ENCODE measurements around the gene CABP7. TPM values are rescaled to one million over a fixed set of nuclear protein-coding genes. Genes with fewer than 3 reads are reported as not detected.

The CABP7 gene
- total RNA-seq, 2 experiments from 2014 or later: 0.33 to 0.45 TPM

DNA sequence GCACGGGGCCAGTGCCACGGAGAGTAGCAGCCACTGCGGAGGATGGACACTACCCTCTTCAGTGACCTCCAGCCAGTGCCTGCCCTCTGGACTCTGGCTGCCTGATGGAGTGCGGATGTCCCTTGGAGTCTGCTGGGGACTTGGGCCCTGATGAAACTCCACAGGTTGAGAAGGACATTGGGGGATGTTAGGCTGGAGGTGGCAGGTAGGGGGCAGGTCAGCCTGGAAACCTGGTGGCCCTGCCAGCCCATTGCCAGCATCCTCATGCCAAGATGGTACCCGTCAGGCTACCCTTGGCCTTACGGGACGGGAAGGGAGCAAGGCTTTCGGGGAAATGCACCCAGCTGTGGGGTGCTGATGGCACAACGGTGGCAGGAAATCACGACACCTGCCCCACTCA is 4.0 kb downstream of the CABP7 start:
- POLR2A ChIA-PET: no interaction called here
- Mint-ChIP-seq H3K27me3 (peaks cover 17% of the 10 kb centered on the region), H3K27ac (no peak overlapping the region), H3K36me3 (ENCODE audit: low read depth) (no peaks in the 10 kb centered on the region), H3K9me3 (no peaks in the 10 kb centered on the region), H3K4me3 (no peak overlapping the region), H3K4me1 (ENCODE audit: low read depth) (peaks cover 7% of the 10 kb centered on the region)
- peaks cover 7% of the 10 kb centered on the region for H3K4me1 ChIP-seq (ENCODE audit: insufficient read depth, low read length)
- H3K4me3 ChIP-seq (ENCODE audit: low read length): no peak overlapping the region
- TF ChIP-seq, protein P1, sequence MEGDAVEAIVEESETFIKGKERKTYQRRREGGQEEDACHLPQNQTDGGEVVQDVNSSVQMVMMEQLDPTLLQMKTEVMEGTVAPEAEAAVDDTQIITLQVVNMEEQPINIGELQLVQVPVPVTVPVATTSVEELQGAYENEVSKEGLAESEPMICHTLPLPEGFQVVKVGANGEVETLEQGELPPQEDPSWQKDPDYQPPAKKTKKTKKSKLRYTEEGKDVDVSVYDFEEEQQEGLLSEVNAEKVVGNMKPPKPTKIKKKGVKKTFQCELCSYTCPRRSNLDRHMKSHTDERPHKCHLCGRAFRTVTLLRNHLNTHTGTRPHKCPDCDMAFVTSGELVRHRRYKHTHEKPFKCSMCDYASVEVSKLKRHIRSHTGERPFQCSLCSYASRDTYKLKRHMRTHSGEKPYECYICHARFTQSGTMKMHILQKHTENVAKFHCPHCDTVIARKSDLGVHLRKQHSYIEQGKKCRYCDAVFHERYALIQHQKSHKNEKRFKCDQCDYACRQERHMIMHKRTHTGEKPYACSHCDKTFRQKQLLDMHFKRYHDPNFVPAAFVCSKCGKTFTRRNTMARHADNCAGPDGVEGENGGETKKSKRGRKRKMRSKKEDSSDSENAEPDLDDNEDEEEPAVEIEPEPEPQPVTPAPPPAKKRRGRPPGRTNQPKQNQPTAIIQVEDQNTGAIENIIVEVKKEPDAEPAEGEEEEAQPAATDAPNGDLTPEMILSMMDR (IDR thresholded peaks at IDR 0.05): no peak
- peaks cover 16 to 26% of the 10 kb centered on the region in 2 experiments for H3K27me3 ChIP-seq (ENCODE audit: control insufficient read depth in 1 of 2, insufficient read depth in 2 of 2, low read length in 2 of 2)
- ATAC-seq (ENCODE audit: poor library complexity) (no peak), DNase-seq (no peak)
- H3K36me3 ChIP-seq (ENCODE audit: insufficient read depth, low read length): no peaks in the 10 kb centered on the region
- H3K9me3 ChIP-seq (ENCODE audit: control insufficient read depth in 1 of 2, insufficient read depth in 1 of 2, low read length in 2 of 2): peaks cover 0 to 4% of the 10 kb centered on the region in 2 experiments
- no peak overlapping the region for H3K27ac ChIP-seq (ENCODE audit: low read depth in 1 of 2, low read length in 2 of 2)
- CTCF ChIA-PET: no interaction called here
- intact Hi-C loops (cut with DNase I, micrococcal nuclease): no loop called here

DNA sequence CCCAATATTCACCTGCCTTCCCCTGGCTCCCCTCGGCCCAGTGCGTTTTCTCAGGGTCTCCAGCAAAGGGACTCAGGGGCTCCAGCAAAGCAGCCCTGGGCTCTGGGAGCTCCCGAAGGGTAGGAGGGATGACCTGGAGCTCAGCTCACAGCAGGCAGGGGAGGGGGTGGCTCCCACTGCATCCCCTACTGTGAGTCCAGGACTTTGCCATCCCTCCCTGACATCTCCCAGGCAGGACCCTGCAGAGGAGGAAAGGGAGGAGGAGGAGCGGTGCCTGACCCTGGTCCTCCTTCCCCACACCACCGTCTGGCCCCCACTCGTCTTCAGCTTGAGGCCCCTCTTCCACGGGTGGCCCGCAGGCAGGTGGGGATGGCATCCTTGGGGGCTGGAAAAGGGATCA is 5.0 kb downstream of the CABP7 start:
- Mint-ChIP-seq H3K9me3 (no peaks in the 10 kb centered on the region), H3K27ac (no peak overlapping the region), H3K4me1 (ENCODE audit: low read depth) (no peaks in the 10 kb centered on the region), H3K4me3 (no peak overlapping the region), H3K27me3 (peaks cover 8% of the 10 kb centered on the region), H3K36me3 (ENCODE audit: low read depth) (no peaks in the 10 kb centered on the region)
- Histone ChIP-seq H3K27ac (ENCODE audit: low read depth in 1 of 2, low read length in 2 of 2) (no peak overlapping the region), H3K4me1 (ENCODE audit: insufficient read depth, low read length) (no peaks in the 10 kb centered on the region), H3K36me3 (ENCODE audit: insufficient read depth, low read length) (no peaks in the 10 kb centered on the region), H3K4me3 (ENCODE audit: low read length) (no peak overlapping the region), H3K27me3 (ENCODE audit: control insufficient read depth in 1 of 2, insufficient read depth in 2 of 2, low read length in 2 of 2) (peaks cover 6 to 17% of the 10 kb centered on the region in 2 experiments), H3K9me3 (ENCODE audit: control insufficient read depth in 1 of 2, insufficient read depth in 1 of 2, low read length in 2 of 2) (no peaks in the 10 kb centered on the region)
- no peak for DNase-seq
- ChIA-PET CTCF (no interaction called here), POLR2A (no interaction called here)
- intact Hi-C loops (cut with DNase I, micrococcal nuclease): no loop called here
- ATAC-seq (ENCODE audit: poor library complexity): no peak
- TF ChIP-seq, protein P1 (IDR thresholded peaks at IDR 0.05): no peak

DNA sequence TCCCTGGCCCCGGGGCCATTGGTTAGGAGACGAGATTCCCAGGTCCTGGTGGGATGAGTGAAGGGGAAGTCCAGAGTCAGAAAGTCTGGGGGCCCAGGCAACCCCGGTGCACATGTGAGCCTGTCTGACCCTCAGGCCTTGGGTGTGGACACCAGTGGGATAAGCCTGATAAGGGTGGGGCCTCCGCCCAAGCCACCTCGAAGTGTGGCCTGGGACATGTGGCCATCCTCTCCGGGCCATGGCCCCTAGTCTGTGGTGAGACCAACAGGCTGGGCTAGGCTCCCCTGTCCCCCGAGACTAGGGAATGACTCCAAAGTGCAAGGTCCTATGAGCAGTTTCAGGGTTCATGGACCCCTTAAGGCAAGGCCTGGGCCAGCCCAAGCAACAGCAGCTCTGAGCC is 6.3 kb downstream of the CABP7 start:
- intact Hi-C loops (cut with DNase I, micrococcal nuclease): no loop called here
- Histone ChIP-seq H3K27me3 (ENCODE audit: control insufficient read depth in 1 of 2, insufficient read depth in 2 of 2, low read length in 2 of 2) (peaks cover 5 to 14% of the 10 kb centered on the region in 2 experiments), H3K4me3 (ENCODE audit: low read length) (no peak overlapping the region), H3K9me3 (ENCODE audit: control insufficient read depth in 1 of 2, insufficient read depth in 1 of 2, low read length in 2 of 2) (no peaks in the 10 kb centered on the region), H3K4me1 (ENCODE audit: insufficient read depth, low read length) (no peaks in the 10 kb centered on the region), H3K27ac (ENCODE audit: low read depth in 1 of 2, low read length in 2 of 2) (no peak overlapping the region), H3K36me3 (ENCODE audit: insufficient read depth, low read length) (peaks cover 5% of the 10 kb centered on the region)
- no peak for ATAC-seq (ENCODE audit: poor library complexity)
- no peak overlapping the region for H3K27ac Mint-ChIP-seq
- DNase-seq: no peak
- POLR2A ChIA-PET: no interaction called here
- TF ChIP-seq, protein P1 (IDR thresholded peaks at IDR 0.05): no peak
- H3K4me1 Mint-ChIP-seq (ENCODE audit: low read depth): no peaks in the 10 kb centered on the region
- no peaks in the 10 kb centered on the region for H3K9me3 Mint-ChIP-seq
- H3K4me3 Mint-ChIP-seq: no peak overlapping the region
- H3K27me3 Mint-ChIP-seq: peaks cover 8% of the 10 kb centered on the region
- CTCF ChIA-PET: no interaction called here
- peaks cover 5% of the 10 kb centered on the region for H3K36me3 Mint-ChIP-seq (ENCODE audit: low read depth)

All from CD4-positive, alpha-beta T cell (primary cell).